ENCODE results near the gene OR2L13. TPM values are rescaled to one million over a fixed set of nuclear protein-coding genes. Genes with fewer than 3 reads are reported as not detected.
"Not testable (repeated sequence)": the region's sequence is repeated elsewhere in the genome, so short reads cannot be mapped to it uniquely, and the experiment has no call there.

OR2L13 gene
- total RNA-seq, result not detected in 2 replicates

- no peak for DNase-seq (ENCODE audit: low read depth, low spot score)
Measured at GRCh38 chr1:248094884-248095283, at the start of gene OR2L13. TSS of gene OR2L13 (plus strand) at chr1:248095184. CDS start at chr1:248099376, 4,192 bp downstream.

- DNase-seq (ENCODE audit: low read depth, low spot score), result no peak
Measured at GRCh38 chr1:248045209-248045608, 49.8 kb upstream of the OR2L13 start.

- no peak for DNase-seq (ENCODE audit: low read depth, low spot score)
Measured at GRCh38 chr1:248046536-248046935, 48.4 kb upstream of the OR2L13 start, which contains the start of gene OR2L3. TSS of gene OR2L3 (plus strand) at chr1:248046836. CDS start at chr1:248060682, 13,846 bp downstream.

- no peak for DNase-seq (ENCODE audit: low read depth, low spot score)
Measured at GRCh38 chr1:248047008-248047407, 48.0 kb upstream of the OR2L13 start.

DNA sequence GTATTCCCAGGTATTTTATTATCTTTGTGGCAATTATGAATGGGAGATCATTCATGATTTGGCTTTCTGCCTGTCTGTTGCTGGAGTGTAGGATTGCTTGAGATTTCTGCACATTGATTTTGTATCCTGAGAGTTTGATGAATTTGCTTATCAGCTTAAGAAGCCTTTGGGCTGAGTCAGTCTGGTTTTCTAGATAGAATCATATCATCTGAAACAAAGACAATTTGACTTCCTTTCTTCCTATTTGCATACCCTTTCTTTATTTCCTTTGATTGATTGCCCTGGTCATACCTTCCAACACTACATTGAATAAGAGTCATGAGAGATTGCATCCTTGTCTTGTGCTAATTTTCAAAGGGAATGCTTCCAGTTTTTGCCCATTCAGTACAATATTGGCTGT lies 40.3 kb upstream of the OR2L13 start:
- no peak for DNase-seq (ENCODE audit: low read depth, low spot score)

GRCh38 chr1:248055261-248055660 lies 39.7 kb upstream of the OR2L13 start:
- no peak for DNase-seq (ENCODE audit: low read depth, low spot score)

DNA sequence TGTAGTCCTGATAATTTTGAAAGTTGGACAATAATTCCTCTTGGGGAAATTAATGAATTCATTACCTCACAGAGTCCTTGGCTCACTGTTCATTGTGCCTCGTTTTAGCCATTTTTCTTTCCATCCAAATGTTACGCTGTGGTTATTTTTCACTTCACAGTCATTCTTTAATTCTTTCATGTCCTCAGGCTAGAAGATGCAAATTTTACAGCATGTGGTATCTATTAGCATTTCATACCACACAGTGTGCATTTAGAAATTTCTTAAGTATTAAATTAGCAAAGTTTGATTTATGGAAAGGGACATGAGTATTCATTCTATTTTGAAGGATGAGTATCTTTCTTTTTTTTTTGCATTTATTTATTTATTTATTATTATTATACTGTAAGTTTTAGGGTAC lies 29.9 kb upstream of the OR2L13 start:
- DNase-seq (ENCODE audit: low read depth, low spot score), result no peak

DNA sequence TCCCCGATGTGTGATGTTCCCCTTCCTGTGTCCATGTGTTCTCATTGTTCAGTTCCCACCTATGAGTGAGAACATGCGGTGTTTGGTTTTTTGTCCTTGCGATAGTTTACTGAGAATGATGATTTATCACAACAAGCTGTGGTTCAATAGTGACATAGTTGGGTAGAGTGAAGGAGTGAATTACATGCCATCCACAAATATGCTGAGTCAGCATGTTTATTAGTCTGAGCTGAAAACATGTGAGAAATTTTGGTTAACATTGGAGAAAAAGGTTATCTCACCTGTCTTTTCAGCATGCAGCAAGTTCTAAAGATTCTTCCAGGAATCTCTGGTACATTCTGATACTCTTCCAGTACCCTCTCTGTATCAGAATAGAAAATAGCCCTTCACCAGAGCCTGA lies 29.4 kb upstream of the OR2L13 start:
- DNase-seq (ENCODE audit: low read depth, low spot score), result no peak

DNA sequence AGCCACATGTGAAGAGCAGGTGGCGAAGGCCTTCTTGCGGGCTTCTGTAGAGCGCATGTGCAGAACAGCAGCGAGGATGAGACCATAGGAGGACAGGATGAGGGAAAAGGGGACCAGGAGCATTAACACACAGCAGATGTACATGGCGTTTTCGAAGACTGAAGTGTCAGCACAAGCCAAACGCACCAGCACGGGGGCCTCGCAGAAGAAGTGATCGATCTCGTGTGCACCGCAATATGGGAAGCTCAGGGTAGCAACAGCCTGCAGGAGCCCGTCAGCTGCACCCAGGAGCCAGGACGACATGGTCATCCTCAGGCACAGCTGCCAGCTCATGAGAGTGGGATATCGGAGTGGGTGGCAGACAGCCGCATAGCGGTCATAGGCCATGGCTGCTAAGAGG lies 11.1 kb upstream of the OR2L13 start:
- not testable (repeated sequence) for DNase-seq (ENCODE audit: low read depth, low spot score)

- no peak for DNase-seq (ENCODE audit: low read depth, low spot score)
Measured at GRCh38 chr1:248098529-248098928, 3.5 kb downstream of the OR2L13 start.

DNA sequence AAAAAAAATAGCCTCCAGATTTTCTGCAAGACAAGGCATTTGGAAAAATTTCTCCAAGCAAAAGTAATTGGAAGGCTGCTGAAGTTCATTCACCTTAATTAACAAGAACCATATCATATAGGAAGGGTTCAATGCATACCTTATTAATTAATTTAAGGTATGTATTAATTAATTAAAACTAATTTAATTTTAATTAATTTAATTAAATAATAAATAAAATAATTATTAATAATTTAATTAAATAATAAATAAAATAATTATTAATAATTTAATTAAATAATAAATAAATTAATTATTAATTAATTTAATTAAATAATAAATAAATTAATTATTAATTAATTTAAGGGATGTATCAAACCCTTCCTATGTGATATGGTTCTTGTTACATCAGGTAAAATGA lies 7.9 kb downstream of the OR2L13 start:
- DNase-seq (ENCODE audit: low read depth, low spot score), result no peak

GRCh38 chr1:248111157-248111556 lies 16.2 kb downstream of the OR2L13 start:
- no peak for DNase-seq (ENCODE audit: low read depth, low spot score)

GRCh38 chr1:248114890-248115289 lies 19.9 kb downstream of the OR2L13 start:
- no peak for DNase-seq (ENCODE audit: low read depth, low spot score)

DNA sequence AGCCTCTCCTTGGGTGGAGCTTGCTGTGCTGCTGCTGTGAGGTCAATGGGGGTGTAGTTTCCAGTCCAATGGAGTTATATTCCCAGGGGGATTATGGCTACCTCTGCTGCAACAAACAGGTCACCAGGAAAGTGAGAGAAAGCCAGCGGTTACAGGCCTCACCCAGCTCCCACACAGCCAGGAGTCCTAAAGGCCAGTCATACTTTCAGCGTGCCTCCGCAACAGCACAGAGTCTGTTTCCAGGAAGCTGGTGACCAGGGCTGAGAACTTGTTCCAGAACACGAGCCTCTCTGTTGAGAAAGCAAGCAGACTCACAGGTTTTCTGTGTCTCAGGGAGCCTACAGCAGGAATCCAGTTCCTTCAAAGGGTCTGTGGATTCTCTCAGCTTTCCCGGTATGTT lies 32.7 kb downstream of the OR2L13 start:
- no peak for DNase-seq (ENCODE audit: low read depth, low spot score)

GRCh38 chr1:248136811-248137210 lies 41.8 kb downstream of the OR2L13 start:
- no peak for DNase-seq (ENCODE audit: low read depth, low spot score)

DNA sequence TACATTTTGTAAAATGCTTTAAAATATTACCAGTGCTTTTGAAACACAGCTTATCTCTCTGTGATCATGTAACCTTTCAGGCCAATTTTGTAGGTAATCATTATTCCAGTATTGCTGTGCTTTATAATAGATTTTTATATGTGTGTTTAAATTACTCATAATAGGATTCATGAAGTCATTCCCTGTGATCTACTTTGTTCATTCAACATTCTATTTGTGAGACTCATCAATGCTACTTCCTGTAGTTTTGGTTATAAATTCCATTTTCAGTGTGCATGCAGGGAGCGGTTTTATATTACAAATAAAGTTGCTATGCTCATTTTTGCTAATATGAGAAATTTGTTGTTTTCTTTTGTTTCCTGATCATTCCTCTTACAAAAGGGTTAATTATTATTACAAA lies 45.9 kb downstream of the OR2L13 start:
- no peak for DNase-seq (ENCODE audit: low read depth, low spot score)

- no peak for DNase-seq (ENCODE audit: low read depth, low spot score)
Measured at GRCh38 chr1:248143311-248143710, 48.3 kb downstream of the OR2L13 start.

- no peak for DNase-seq (ENCODE audit: low read depth, low spot score)
Measured at GRCh38 chr1:248144513-248145198, 49.7 kb downstream of the OR2L13 start, which contains the start of gene OR2M5. TSS of gene OR2M5 (plus strand) at chr1:248145148. CDS start at chr1:248145148, 0 bp downstream.

Other genes starting within 250 kb of the OR2L13 start
- 0.11 and 0.66 TPM in 2 replicates for gene TRIM58, start 238.0 kb upstream of the OR2L13 start, total RNA-seq
- 0.53 TPM in 1 of 2 replicates, not detected in the other for gene OR2W3, start 199.6 kb upstream of the OR2L13 start, total RNA-seq
- gene OR2T8, start 174.9 kb upstream of the OR2L13 start, total RNA-seq, result not detected in 2 replicates
- gene OR2AJ1, start 170.3 kb upstream of the OR2L13 start, total RNA-seq, result not detected in 2 replicates
- gene OR2L8, start 146.3 kb upstream of the OR2L13 start, total RNA-seq, result not detected in 2 replicates
- not detected in 2 replicates for gene OR2AK2, start 130.0 kb upstream of the OR2L13 start, total RNA-seq
- not detected in 2 replicates for gene OR2L5, start 81.5 kb upstream of the OR2L13 start, total RNA-seq
- gene OR2L2, start 65.1 kb upstream of the OR2L13 start, total RNA-seq, result 0.07 TPM in 1 of 2 replicates, not detected in the other
- not detected in 2 replicates for gene OR2L3, start 48.3 kb upstream of the OR2L13 start, total RNA-seq
- gene OR2M5, start 50.0 kb downstream of the OR2L13 start, total RNA-seq, result not detected in 2 replicates
- not detected in 2 replicates for gene OR2M2, start 79.6 kb downstream of the OR2L13 start, total RNA-seq
- not detected in 2 replicates for gene OR2M3, start 102.1 kb downstream of the OR2L13 start, total RNA-seq
- not detected in 2 replicates for gene OR2M4, start 136.2 kb downstream of the OR2L13 start, total RNA-seq
- not detected in 2 replicates for gene OR2T33, start 182.8 kb downstream of the OR2L13 start, total RNA-seq
- gene OR2T12, start 208.2 kb downstream of the OR2L13 start, total RNA-seq, result not detected in 2 replicates
- not detected in 2 replicates for gene OR2M7, start 229.4 kb downstream of the OR2L13 start, total RNA-seq

All from pulmonary artery endothelial cell (primary cell).